ENCODE results near the gene UNC5B.
A peak's percentile ranks its signal among the peaks of the same experiment; 100 is the strongest.

Gene UNC5B

DNA sequence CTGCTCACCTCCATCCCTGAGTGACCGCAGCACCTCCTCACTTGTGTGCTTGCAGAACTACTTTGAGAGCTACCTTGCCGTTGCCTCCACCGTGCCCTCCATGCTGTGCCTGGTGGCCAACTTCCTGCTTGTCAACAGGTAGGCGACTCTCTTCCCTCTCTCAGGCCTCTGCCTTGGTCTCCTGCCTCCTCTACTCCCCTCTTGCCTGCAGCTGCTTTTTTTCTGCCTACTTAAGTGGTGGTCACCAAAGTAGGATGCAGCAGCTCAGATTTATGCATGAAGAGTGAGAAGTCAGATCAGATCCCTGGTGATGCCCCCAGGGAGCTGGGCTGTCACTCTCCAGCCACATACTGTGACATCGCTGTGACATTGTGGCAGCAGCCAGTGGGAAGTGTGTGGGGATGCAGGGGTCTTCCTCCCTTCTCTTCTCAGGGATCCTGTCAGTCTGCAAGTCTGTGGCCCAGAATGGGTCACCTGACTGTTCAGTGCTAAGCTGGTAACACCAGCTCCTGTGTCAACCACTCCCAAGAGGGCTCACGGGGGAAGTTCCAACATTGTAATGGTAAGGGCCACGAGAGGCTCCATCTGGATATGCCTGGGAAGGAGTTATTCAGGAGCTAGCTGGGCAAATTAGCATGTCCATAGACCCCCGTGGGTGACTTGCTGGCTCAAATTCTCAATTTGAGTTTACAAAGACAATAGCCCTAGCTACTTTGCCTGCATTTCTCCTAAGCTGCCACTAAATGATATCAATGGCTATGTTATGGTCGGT, 132.0 kb downstream of the UNC5B start:
- no peak overlapping the region for H3K4me3 ChIP-seq
- peaks cover 0 to 80% (median 37%) of the 10 kb centered on the region in 11 experiments; a peak in 13 of 22 replicates for H4K20me1 ChIP-seq
- no peaks in the 10 kb centered on the region for H3K27me3 ChIP-seq
- H3K36me3 ChIP-seq = peaks cover 2 to 49% (median 16%) of the 10 kb centered on the region in 11 experiments; a peak in 18 of 22 replicates
- no peaks in the 10 kb centered on the region for H3K9me3 ChIP-seq (replicated peaks in 1 of 11)
- peaks cover 17 to 39% (median 23%) of the 10 kb centered on the region in 10 experiments for H3K4me1 ChIP-seq
- H3K4me2 ChIP-seq = peak overlapping the region; percentile 28 to 79 (median 49)
- peak overlapping the region in 2 of 11 experiments; percentile 13 to 23; a peak in 3 of 22 replicates for H3K27ac ChIP-seq
- no peak for TF ChIP-seq Cebpa-rat (IDR thresholded peaks at IDR 0.05)
- H3K9ac ChIP-seq = no peak overlapping the region; a peak in 1 of 22 replicates

DNA sequence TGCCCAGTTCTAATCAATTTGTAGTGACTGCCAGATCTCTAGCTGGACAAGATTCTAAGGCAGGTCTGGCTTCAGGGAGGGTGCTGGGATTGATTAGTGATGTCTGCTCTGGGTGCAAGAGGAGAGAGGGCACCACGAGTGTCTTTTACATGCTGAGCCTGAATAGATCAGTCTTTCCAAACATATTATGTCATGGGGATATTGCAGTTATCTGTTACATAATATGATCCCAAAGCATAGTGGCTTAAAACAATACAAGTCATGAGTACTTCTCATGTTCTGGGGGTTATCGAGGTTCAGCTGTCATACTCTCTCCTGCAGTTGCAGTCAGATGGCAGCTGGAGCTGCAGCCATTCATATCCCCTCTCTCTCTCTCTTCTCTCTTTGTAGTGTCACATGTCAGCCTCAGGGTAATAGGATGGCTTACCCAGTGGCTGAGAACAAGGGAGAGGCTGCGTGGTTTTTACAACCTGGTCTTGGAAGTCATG, 132.7 kb downstream of the UNC5B start:
- Histone ChIP-seq H3K27ac (no peak overlapping the region), H3K4me1 (peaks cover 17 to 39% (median 23%) of the 10 kb centered on the region in 10 experiments), H3K9ac (no peak overlapping the region), H3K4me2 (peak overlapping the region in 4 of 11 experiments; percentile 28 to 79 (median 65); a peak in 3 of 22 replicates), H3K36me3 (peaks cover 0 to 49% (median 9%) of the 10 kb centered on the region in 11 experiments; a peak in 17 of 22 replicates), H3K4me3 (no peak overlapping the region), H3K9me3 (replicated peaks in 1 of 11) (no peaks in the 10 kb centered on the region), H3K27me3 (no peaks in the 10 kb centered on the region), H4K20me1 (peaks cover 0 to 73% (median 30%) of the 10 kb centered on the region in 11 experiments; a peak in 13 of 22 replicates)
- no peak for TF ChIP-seq Cebpa-rat (IDR thresholded peaks at IDR 0.05)

DNA sequence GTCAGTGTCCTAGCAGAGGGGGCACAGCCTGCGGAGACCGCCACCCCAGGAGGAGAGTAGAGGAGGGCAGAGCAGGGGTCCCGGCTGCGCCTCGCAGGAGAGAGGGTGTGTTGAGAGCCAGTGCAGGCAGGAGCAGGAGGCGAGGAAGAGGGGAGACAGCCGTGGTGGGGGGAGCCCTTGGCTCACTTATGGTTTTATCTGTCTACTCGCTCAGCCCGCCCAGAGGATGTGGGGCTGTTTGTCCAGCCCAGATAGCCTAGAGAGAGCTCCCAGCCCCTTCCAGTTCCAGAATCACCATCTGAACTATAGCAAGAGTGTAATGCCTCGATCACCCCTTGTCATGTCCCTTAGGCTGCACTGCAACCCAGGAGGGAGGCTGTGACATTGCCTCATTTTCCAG, 133.3 kb downstream of the UNC5B start:
- no peak overlapping the region for H3K4me3 ChIP-seq
- H3K9me3 ChIP-seq (replicated peaks in 1 of 11) = no peaks in the 10 kb centered on the region
- H3K36me3 ChIP-seq = peaks cover 0 to 48% (median 4%) of the 10 kb centered on the region in 11 experiments; a peak in 10 of 22 replicates
- no peak for TF ChIP-seq Cebpa-rat (IDR thresholded peaks at IDR 0.05)
- peaks cover 17 to 39% (median 23%) of the 10 kb centered on the region in 10 experiments for H3K4me1 ChIP-seq
- no peak overlapping the region for H3K9ac ChIP-seq
- peaks cover 0 to 67% (median 30%) of the 10 kb centered on the region in 11 experiments; a peak in 13 of 22 replicates for H4K20me1 ChIP-seq
- no peaks in the 10 kb centered on the region for H3K27me3 ChIP-seq
- no peak overlapping the region for H3K27ac ChIP-seq
- no peak overlapping the region for H3K4me2 ChIP-seq

DNA sequence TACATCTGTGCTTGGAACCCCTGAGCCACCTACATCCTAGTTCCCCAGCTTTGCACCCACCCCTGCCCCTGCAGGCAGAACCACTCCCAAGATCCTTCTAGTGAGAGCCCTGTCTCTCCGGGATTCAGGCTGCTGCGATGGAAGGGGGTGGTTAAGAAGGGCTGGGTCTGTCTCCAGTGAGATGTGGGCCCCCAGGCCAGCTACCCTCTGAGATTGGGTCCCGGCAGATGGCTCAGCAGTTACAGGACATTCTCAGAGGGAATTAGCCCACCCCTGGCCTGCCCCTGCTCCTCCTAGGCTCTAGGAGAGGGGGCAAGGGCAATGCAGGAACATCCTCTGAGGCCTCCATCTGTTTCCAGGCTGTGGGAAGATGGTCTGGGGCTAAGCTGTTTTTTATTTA, 134.4 kb downstream of the UNC5B start:
- peaks cover 0 to 50% (median 13%) of the 10 kb centered on the region in 11 experiments; a peak in 16 of 22 replicates for H3K36me3 ChIP-seq
- no peak overlapping the region for H3K27ac ChIP-seq
- no peak overlapping the region for H3K4me3 ChIP-seq
- no peak for TF ChIP-seq Cebpa-rat (IDR thresholded peaks at IDR 0.05)
- no peaks in the 10 kb centered on the region for H3K27me3 ChIP-seq
- H3K4me2 ChIP-seq = no peak overlapping the region
- no peak overlapping the region for H3K9ac ChIP-seq
- H3K4me1 ChIP-seq = peaks cover 17 to 39% (median 23%) of the 10 kb centered on the region in 10 experiments
- H4K20me1 ChIP-seq = peaks cover 0 to 69% (median 27%) of the 10 kb centered on the region in 11 experiments; a peak in 13 of 22 replicates
- H3K9me3 ChIP-seq (replicated peaks in 1 of 11) = no peaks in the 10 kb centered on the region

DNA sequence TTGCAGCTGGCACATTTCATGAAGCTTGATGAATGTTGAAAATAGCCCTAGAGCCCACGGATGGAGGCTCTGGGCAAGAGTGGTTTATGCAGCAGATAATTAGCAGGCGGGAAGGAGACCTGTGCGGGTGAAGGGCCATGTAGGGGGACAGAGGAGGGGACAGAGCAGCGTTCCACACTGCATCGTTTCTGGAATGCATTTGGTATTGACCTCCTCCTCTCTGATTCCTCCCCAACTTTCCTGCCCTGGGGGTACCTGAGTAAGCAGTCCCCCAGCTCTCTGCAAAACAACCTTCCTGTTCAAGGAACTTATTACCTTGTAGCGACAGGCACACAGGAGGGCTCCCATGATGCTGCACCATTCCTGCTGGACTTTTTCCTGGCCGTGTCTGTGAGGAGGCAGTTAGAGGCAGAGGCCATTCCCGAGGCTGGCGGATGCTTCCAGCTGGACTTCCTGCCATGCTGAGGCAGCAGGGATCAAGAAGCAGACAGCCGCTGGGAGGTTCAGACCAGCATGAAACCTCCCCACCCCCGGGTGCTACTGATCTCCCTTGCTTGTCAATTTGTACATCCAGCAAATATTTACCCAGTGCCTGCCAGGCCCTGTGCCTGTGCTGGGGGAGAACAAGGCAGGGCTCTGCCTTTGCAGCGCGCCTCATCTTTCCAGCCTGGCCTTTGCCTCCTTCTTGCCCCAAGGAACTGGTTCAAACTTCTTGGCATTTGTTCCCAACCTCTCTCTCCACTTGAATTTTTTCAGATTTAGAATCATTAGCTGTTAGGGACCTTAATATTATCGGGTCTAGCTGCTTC, 135.4 kb downstream of the UNC5B start:
- H3K27ac ChIP-seq = no peak overlapping the region
- H4K20me1 ChIP-seq = peaks cover 0 to 69% (median 23%) of the 10 kb centered on the region in 11 experiments; a peak in 13 of 22 replicates
- TF ChIP-seq Cebpa-rat (IDR thresholded peaks at IDR 0.05) = no peak
- no peak overlapping the region for H3K4me3 ChIP-seq
- peaks cover 17 to 28% (median 21%) of the 10 kb centered on the region in 10 experiments for H3K4me1 ChIP-seq
- H3K9ac ChIP-seq = 0 out of 22 replicates have a peak overlapping the region, but pooled peaks of 1 of the 11 experiments have one; percentile 8
- no peaks in the 10 kb centered on the region for H3K9me3 ChIP-seq (replicated peaks in 1 of 11)
- H3K27me3 ChIP-seq = no peaks in the 10 kb centered on the region
- H3K36me3 ChIP-seq = peaks cover 0 to 59% (median 23%) of the 10 kb centered on the region in 11 experiments; a peak in 16 of 22 replicates
- H3K4me2 ChIP-seq = no peak overlapping the region

DNA sequence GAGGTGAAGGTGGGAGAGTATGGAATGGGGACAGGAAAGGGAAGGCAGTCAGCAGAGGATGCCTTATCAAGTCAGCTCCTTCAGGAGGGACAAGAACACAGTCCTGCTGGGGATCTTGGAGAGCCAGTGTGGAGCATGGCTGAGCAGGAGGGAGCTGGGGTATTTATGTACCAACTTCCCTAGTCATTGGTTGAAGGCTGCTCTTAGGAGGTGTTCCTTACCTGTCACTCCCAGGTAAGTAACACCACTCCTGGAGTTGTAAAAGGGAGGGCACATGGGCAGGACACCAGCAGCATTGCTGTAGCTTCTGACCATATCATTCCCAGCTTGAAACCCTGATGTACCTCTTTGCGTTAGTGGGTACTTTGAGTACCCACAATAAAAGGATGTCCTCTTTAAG, 136.5 kb downstream of the UNC5B start:
- peaks cover 0 to 70% (median 29%) of the 10 kb centered on the region in 11 experiments; a peak in 17 of 22 replicates for H3K36me3 ChIP-seq
- TF ChIP-seq Cebpa-rat (IDR thresholded peaks at IDR 0.05) = no peak
- no peaks in the 10 kb centered on the region for H3K9me3 ChIP-seq (replicated peaks in 1 of 11)
- H3K4me2 ChIP-seq = no peak overlapping the region
- no peak overlapping the region for H3K9ac ChIP-seq
- H3K27ac ChIP-seq = no peak overlapping the region
- H3K4me3 ChIP-seq = no peak overlapping the region
- H4K20me1 ChIP-seq = peaks cover 0 to 60% (median 20%) of the 10 kb centered on the region in 11 experiments; a peak in 13 of 22 replicates
- H3K27me3 ChIP-seq = no peaks in the 10 kb centered on the region
- H3K4me1 ChIP-seq = peaks cover 6 to 18% (median 14%) of the 10 kb centered on the region in 10 experiments

DNA sequence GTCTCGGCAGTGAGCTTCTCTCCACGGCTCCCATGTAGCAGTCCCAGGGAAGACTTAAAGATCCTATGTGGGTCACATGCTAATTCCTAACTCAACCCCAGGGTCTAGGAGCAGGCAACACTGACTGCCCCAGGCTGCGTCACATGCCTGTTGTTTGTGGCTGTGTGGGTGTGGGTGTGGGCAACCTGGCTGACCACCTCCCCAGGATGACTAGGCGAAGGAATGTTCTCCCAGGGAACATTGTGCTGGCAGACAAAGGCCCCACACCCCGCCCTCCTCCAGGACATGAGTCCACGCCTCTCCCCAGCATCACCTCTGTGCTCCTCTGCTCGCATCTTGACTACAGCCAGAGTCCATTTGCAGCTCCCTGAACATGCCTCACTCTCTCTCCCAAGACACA, 137.0 kb downstream of the UNC5B start:
- no peak overlapping the region for H3K27ac ChIP-seq
- H3K9me3 ChIP-seq (replicated peaks in 1 of 11) = no peaks in the 10 kb centered on the region
- H3K4me2 ChIP-seq = no peak overlapping the region
- no peak overlapping the region for H3K9ac ChIP-seq
- H4K20me1 ChIP-seq = peaks cover 0 to 60% (median 17%) of the 10 kb centered on the region in 11 experiments; a peak in 13 of 22 replicates
- TF ChIP-seq Cebpa-rat (IDR thresholded peaks at IDR 0.05) = no peak
- H3K36me3 ChIP-seq = peaks cover 0 to 74% (median 29%) of the 10 kb centered on the region in 11 experiments; a peak in 17 of 22 replicates
- peaks cover under 1 to 12% (median 8%) of the 10 kb centered on the region in 10 experiments; a peak in 19 of 20 replicates for H3K4me1 ChIP-seq
- no peak overlapping the region for H3K4me3 ChIP-seq
- H3K27me3 ChIP-seq = no peaks in the 10 kb centered on the region

DNA sequence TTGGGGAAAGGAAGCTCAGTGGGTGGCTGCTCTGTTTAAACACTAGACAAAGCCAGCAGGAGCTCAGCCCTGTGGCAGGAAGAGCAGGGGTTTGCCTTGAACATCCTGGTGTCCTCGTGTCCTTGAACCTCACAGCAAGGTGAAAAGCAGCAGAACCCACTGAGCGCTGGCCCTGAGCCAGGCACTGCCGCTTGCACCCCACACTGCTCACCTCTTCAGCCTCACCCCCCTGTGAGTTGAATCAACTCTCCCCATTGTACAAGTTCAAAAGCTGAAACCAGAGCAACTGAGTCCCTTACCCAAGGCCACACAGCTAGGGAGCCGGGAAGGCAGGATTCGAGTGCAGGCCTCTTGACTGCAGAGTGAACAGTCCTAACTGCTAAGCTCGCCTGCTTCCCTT, 138.7 kb downstream of the UNC5B start:
- Histone ChIP-seq H3K4me1 (peaks cover 0 to 5% (median 0%) of the 10 kb centered on the region in 10 experiments; a peak in 1 of 20 replicates), H3K4me2 (no peak overlapping the region), H4K20me1 (peaks cover 0 to 53% (median 4%) of the 10 kb centered on the region in 11 experiments; a peak in 7 of 22 replicates), H3K9me3 (replicated peaks in 1 of 11) (no peaks in the 10 kb centered on the region), H3K36me3 (peaks cover 14 to 80% (median 44%) of the 10 kb centered on the region in 11 experiments), H3K27me3 (no peaks in the 10 kb centered on the region), H3K9ac (no peak overlapping the region), H3K4me3 (no peak overlapping the region), H3K27ac (no peak overlapping the region)
- no peak for TF ChIP-seq Cebpa-rat (IDR thresholded peaks at IDR 0.05)

Measured in BLaER1 treated with 17β-estradiol and CSF1 and Interleukin-3, amounts not matched to agents 10 nM and 100 nM (cell line).